HG03064 (cell line): ENCODE measurements around the gene TCP11L2.
"Not testable (repeated sequence)": the region's sequence is repeated elsewhere in the genome, so short reads cannot be mapped to it uniquely, and the experiment has no call there.

Source experiments
- ATAC-seq: cut with Tn5 transposase; IDR thresholded peaks from one replicate; pipeline ENCODE4 v1.9.1; 2021; ENCODE audit warnings: low read depth; ENCODE audit not compliant: unreplicated experiment

TCP11L2 gene

GRCh38 chr12:106282457-106283097 lies 20.0 kb upstream of the TCP11L2 start:
- no peak for ATAC-seq

GRCh38 chr12:106284358-106285105 lies 18.0 kb upstream of the TCP11L2 start:
- ATAC-seq: no peak

GRCh38 chr12:106285982-106286381 lies 16.6 kb upstream of the TCP11L2 start:
- no peak for ATAC-seq

DNA sequence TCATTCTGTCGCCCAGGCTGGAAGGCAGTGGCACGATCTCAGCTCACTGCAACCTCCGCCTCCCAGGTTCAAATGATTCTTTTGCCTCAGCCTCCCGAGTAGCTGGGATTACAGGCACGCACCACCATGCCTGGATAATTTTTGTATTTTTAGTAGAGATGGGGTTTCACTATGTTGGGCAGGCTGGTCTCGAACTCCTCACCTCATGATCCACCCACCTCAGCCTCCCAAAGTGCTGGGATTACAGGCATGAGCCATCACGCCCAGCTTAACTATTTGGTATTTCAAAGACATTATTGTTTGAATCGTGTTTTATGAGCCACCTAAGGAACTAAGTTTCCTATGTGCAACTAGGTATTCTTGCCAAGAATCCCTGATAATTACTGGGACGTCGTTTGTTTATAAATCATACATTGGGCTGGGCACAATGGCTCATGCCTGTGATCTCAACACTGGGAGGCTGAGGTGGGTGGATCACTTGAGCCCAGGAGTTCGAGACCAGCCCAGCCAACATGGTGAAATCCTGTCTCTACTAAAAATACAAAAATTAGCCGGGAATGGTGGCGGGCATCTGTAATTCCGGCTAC lies 15.9 kb upstream of the TCP11L2 start:
- ATAC-seq: not testable (repeated sequence)

GRCh38 chr12:106287364-106287763 lies 15.2 kb upstream of the TCP11L2 start:
- ATAC-seq: no peak

GRCh38 chr12:106288101-106288493 lies 14.4 kb upstream of the TCP11L2 start:
- no peak for ATAC-seq

DNA sequence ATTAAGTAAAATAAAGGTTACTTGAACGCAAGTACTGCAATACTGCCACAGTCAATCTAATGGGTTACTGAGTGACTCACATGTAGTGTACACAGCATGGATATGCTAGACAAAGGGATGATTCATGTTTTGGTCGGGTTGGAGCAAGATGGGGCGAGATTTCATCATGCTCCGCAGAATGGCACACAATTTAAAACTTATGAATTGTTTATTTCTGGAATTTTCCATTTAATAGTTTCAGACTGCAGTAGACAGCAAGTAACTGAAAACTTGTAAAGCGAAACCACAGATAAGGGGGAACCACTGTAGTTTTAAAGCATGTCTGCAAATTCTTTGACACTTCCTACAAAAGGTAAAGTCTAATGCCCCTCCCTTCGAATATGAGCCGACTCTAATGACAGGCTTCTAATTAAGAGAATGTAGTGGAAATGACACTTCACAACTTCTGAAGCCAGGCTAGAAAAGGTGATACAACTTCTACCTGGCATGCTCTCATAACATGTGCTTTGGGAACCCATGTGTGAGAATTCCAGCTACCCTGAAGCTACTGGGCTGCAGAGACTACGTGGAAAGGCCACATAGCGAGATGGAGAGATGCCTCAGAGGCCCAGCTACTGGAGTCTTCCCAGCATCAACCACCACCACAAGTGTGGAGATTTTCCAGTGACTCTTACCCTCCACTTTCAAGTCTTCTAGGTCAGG lies 13.9 kb upstream of the TCP11L2 start:
- no peak for ATAC-seq

GRCh38 chr12:106289196-106289681 lies 13.3 kb upstream of the TCP11L2 start:
- no peak for ATAC-seq

DNA sequence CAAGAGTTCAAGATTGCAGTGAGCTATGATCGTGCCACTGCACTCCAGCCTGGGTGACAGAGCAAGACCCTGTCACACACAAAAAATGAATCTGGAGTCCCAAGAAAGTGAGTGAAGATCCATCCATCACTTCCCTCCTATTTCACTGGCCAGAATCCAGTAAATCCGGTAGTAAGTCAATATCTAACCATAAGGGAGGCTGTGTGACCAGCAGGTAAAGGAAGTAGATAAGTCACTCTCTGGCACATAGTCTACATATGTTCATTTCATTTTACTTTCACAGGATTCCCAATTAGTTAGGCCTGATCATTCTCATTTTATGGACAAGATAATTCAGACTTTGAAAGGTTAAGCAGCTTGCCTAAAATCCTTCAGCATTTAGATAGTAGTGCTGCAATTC lies 11.9 kb upstream of the TCP11L2 start:
- ATAC-seq: no peak

DNA sequence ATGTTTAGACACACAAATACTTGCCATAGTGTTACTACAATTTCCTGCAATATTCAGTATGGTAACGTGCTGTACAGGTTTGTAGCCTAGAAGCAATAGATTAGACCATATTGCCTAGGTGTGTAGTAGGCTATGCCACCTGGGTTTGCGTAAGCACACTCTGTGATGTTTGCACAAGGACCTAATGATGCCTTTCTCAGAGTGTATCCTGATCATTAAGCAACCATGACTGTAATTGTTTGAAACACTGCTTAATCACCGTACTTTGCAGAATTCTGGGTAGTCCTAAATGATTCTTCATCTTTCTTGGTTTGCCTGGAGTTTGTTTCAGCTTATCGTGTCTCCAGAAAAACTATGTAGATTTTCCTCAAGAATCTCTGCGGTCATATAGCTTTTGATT lies 11.2 kb upstream of the TCP11L2 start:
- no peak for ATAC-seq

DNA sequence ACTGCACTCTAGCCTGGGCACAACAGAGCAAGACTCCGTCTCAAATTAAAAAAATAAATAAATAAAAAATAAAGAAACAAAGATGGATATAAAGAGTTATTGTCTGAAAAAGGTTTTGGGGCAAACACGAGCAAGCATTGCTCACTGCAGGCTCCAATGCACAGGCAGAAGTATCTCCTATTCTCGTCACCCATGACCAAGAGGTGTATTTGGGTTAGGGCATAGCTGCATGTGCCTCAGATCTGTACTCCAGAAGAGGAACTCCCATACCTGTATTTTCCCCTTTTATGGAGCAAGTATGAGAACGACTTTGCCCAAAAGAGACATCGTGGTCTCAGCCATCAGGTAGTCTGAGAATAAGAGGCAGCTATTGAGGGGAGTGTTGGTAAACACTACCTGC lies 10.2 kb upstream of the TCP11L2 start:
- no peak for ATAC-seq

DNA sequence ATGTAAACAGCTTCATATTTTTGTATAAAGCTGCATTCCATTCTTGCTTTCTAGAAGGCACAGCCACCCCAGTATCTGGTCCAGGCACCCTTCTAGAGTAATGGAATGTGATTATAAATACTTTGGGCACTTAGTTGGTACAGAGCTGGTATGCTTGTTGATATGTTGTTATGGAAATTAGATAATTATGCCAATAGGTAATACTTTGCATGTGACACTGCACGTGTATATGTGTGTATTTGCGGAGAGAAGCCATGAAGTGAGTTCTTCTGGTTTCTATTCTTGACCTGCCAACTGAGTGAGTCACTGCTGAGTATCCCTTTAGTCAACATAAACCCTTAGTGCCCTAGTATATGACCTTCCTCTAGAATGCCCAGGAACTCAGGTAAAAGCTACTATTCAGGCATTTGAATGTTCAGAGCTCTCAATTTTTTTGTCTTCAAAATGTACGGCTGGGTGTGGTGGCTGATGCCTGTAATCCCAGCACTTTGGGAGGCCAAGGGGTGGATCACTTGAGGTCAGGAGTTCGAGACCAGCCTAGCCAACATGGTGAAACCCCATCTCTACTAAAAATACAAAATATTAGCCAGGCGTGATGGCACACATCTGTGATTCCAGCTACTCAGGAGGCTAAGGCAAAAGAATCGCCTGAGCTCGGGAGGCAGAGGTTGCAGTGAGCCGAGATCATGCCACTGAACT lies 6.2 kb upstream of the TCP11L2 start:
- no peak for ATAC-seq

GRCh38 chr12:106297075-106297474 lies 5.5 kb upstream of the TCP11L2 start:
- no peak for ATAC-seq

- ATAC-seq: no peak
These were observed 4.9 kb upstream of the TCP11L2 start for GRCh38 chr12:106297681-106298080.

GRCh38 chr12:106299202-106299774 lies 3.2 kb upstream of the TCP11L2 start:
- ATAC-seq: no peak

DNA sequence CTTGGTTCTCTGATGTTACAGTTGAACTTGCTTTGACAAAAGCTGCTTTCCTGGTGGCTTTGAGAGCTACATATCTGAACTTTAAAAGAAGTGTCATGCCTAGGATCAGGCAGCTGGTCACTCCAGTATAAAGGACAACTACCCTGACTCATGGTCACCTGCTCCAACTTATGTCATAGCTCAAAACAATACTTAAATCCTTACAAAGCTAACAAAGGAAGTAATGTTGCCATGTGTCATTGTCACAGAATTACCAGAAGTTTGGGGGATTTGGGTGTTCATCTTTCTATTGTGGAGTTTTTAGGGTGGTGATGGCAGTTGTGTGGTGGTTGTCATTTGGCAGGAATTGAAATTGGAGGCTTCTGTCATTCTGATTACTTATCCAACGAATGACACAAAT lies 1.8 kb upstream of the TCP11L2 start:
- no peak for ATAC-seq

- ATAC-seq: no peak
These were observed 1.3 kb upstream of the TCP11L2 start for GRCh38 chr12:106301241-106301610.

- peak; percentile 57 for ATAC-seq
These were observed 767 bp upstream of the TCP11L2 start for GRCh38 chr12:106301611-106302321.

DNA sequence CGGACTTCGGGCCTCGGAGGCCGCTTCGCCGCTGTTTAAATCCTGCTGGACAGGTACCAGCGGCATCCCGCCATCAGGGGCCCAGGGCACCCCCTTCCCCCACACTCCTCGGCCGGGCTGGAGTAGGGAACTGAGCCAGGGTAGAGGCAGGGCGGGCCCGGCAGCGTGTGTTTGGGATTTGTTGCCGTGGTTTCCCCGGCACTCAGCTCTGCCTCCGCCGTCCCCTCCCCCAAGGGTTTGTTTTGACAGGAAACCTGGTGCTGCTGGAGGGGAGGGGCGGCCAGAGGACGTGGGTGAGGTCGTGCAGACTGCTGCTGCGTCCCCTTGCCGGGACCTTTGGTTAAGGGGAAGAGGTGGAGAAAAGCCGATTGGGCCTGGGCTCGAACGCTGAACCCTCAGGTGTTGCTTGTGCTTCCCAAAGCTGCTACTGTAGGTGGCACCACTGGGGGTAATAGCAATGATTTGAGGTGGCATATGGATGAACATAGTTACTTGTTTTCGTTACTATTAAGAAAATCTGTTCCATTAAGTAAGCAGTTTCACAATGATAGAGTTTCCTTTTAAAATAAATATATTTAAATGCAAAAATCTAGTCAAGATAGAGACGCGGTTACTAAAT lies 778 bp downstream of the TCP11L2 start:
- ATAC-seq: no peak
